Nephron (organoid): ENCODE measurements around the gene CCDC13.
A peak's percentile ranks its signal among the peaks of the same experiment; 100 is the strongest.
"Not testable (repeated sequence)": the region's sequence is repeated elsewhere in the genome, so short reads cannot be mapped to it uniquely, and the experiment has no call there.

Source experiments
- H3K27ac Mint-ChIP-seq, 3 experiments: 2 replicates each; pipeline ENCODE4 v1.8.0; 2020; ENCODE audit warnings: mixed read lengths in 3 of 3, mild to moderate bottlenecking in 2 of 3, moderate library complexity in 1 of 3
- H3K27me3 Mint-ChIP-seq: 2 replicates; pipeline ENCODE4 v1.8.0; 2021; ENCODE audit warnings: low read depth, mild to moderate bottlenecking, moderate library complexity, mixed read lengths
- H3K36me3 Mint-ChIP-seq: 2 replicates; pipeline ENCODE4 v1.8.0; 2020; ENCODE audit warnings: low read depth, mixed read lengths
- H3K4me1 Mint-ChIP-seq: 2 replicates; pipeline ENCODE4 v1.8.0; 2020; ENCODE audit warnings: mixed read lengths
- H3K4me3 Mint-ChIP-seq, 3 experiments: 2 replicates each; pipeline ENCODE4 v1.8.0; 2020; ENCODE audit warnings: mild to moderate bottlenecking in 3 of 3, mixed read lengths in 3 of 3, moderate library complexity in 2 of 3
- H3K9me3 Mint-ChIP-seq: 2 replicates; pipeline ENCODE4 v1.8.0; 2020; ENCODE audit warnings: mixed read lengths
- CTCF ChIP-seq, 3 experiments: fragments of 200-600 bp; sonication (generic); IDR thresholded peaks; one replicate each; pipeline ENCODE4 v1.5.0; 2021; ENCODE audit warnings: antibody characterized with exemption in 3 of 3; ENCODE audit not compliant: unreplicated experiment in 3 of 3

Gene CCDC13

GRCh38 chr3:42814914-42815507 lies 42.0 kb upstream of the CCDC13 start:
- no peaks in the 10 kb centered on the region for H3K36me3 Mint-ChIP-seq
- H3K27ac Mint-ChIP-seq = peak overlapping the region in 1 of 3 experiments; percentile 34
- H3K4me3 Mint-ChIP-seq = no peak overlapping the region
- no peaks in the 10 kb centered on the region for H3K4me1 Mint-ChIP-seq
- H3K27me3 Mint-ChIP-seq = peaks cover 3% of the 10 kb centered on the region
- no peak for TF ChIP-seq CTCF (IDR thresholded peaks at IDR 0.05; ENCODE audit: unreplicated experiment in 3 of 3)
- no peaks in the 10 kb centered on the region for H3K9me3 Mint-ChIP-seq

GRCh38 chr3:42814246-42814645 lies 41.2 kb upstream of the CCDC13 start:
- Mint-ChIP-seq H3K4me1 (no peaks in the 10 kb centered on the region), H3K4me3 (no peak overlapping the region), H3K27ac (no peak overlapping the region), H3K36me3 (no peaks in the 10 kb centered on the region), H3K9me3 (no peaks in the 10 kb centered on the region), H3K27me3 (peaks cover 9% of the 10 kb centered on the region)
- TF ChIP-seq CTCF (IDR thresholded peaks at IDR 0.05; ENCODE audit: unreplicated experiment in 3 of 3) = no peak

GRCh38 chr3:42811118-42811883 lies 38.2 kb upstream of the CCDC13 start:
- peaks cover 21% of the 10 kb centered on the region for H3K27me3 Mint-ChIP-seq
- H3K4me3 Mint-ChIP-seq, H3K4me1 Mint-ChIP-seq, H3K9me3 Mint-ChIP-seq, H3K36me3 Mint-ChIP-seq: not testable (repeated sequence)
- H3K27ac Mint-ChIP-seq = peak overlapping the region; percentile 65 to 78 (median 67)

DNA sequence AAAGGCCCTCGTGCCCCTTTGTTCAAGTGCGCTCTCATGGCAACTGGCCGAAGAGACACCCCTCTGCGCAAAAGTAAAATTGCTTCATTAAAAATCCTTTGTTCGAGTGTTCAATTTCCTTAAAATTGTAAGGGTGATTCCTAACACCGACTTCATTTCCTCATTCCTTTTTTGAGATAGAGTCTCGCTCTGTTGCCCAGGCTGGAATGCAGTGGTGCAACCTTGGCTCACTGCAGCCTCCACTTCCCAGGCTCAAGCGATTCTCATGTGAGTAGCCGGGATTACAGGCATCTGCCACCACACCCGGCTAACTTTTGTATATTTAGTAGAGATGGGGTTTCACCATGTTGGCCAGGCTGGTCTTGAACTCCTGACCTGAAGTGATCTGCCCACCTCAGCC lies 37.7 kb upstream of the CCDC13 start:
- not testable (repeated sequence) for H3K36me3 Mint-ChIP-seq

DNA sequence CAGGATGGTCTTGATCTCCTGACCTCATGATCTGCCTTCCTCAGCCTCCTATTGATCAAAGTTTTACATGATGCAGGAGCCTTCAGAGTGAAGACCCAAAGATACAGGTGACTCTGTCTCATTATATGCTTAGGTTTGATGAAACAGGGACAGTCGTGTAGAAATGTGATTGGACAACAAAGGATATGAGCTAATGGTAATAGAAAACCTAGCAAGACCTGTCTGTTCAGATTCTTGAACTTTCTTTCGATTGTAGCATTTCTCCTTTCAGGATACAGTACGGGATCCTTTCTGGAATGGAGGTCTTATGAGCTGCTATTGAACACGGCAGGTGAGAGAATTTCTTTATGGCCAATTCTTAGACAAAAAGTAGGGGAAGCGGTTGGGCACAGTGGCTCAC lies 36.1 kb upstream of the CCDC13 start, which contains the start of gene ACKR2:
Gene ACKR2 (plus strand): TSS at position 244 of the 400 bp plus-strand sequence. CDS start 55,058 bp downstream, outside the sequence.
- peaks cover 7% of the 10 kb centered on the region for H3K4me1 Mint-ChIP-seq
- peak within 1 kb of the TSS in 2 of 3 experiments; percentile 67 to 78 for H3K27ac Mint-ChIP-seq
- H3K36me3 Mint-ChIP-seq = no peaks in the 10 kb centered on the region
- peaks cover 33% of the 10 kb centered on the region for H3K27me3 Mint-ChIP-seq
- H3K9me3 Mint-ChIP-seq = no peaks in the 10 kb centered on the region
- H3K4me3 Mint-ChIP-seq = no peak within 1 kb of the TSS
- no peak for TF ChIP-seq CTCF (IDR thresholded peaks at IDR 0.05; ENCODE audit: unreplicated experiment in 3 of 3)

More for the DNA sequence above, 37.7 kb upstream of the CCDC13 start:
- Mint-ChIP-seq H3K27me3 (peaks cover 27% of the 10 kb centered on the region), H3K27ac (peak overlapping the region; percentile 65 to 78 (median 67))
- H3K4me3 Mint-ChIP-seq, H3K9me3 Mint-ChIP-seq, H3K4me1 Mint-ChIP-seq: not testable (repeated sequence)

- peaks cover 18% of the 10 kb centered on the region for H3K4me1 Mint-ChIP-seq
- H3K27me3 Mint-ChIP-seq = peaks cover 33% of the 10 kb centered on the region
- TF ChIP-seq CTCF (IDR thresholded peaks at IDR 0.05; ENCODE audit: unreplicated experiment in 3 of 3) = no peak
- H3K36me3 Mint-ChIP-seq = no peaks in the 10 kb centered on the region
- H3K9me3 Mint-ChIP-seq = no peaks in the 10 kb centered on the region
- no peak overlapping the region for H3K27ac Mint-ChIP-seq
- H3K4me3 Mint-ChIP-seq = no peak overlapping the region
Observed at GRCh38 chr3:42807929-42808328, 34.9 kb upstream of the CCDC13 start.
